Nucleus accumbens (tissue), 56 donors: ENCODE results near the gene UNK.
"Not testable (repeated sequence)": the region's sequence is repeated elsewhere in the genome, so short reads cannot be mapped to it uniquely, and the experiment has no call there.

Source experiments
- DNase-seq, 56 donors: peaks; one replicate each; lab custom pipeline; 2025; lab: John Stamatoyannopoulos, UW

The UNK gene

DNA sequence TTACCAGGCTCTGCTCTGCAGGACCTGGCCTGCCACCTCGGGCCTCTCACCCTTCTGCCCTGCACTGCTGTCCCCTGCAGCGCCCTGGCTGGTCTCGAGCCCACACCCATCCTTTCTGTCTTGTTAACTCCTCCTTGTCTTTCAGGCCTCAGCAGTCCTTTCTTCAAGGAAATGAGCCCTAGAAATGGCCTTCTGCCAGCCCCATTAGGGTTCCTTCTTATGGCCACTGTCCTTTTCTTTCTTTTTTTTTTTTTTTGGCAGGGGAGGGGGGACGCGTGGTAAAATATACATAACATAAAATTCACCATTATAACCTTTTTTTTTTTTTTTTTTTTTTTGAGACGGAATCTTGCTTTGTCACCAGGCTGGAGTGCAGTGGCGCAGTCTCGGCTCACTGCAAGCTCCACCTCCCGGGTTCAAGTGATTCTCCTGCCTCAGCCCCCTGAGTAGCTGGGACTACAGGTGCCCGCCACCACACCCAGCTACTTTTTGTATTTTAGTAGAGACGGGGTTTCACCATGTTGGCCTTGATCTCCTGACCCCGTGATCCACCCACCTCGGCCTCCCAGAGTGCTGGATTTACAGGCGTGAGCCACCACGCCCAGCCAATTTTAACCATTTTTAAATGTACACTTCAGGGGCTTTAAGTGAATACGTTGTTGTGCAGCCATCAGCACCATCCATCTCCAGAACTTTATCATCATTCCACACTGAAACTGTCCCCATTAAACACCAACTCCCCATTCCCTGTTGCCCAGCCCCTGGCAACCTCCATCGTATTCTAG, 81.0 kb downstream of the UNK start:
- not testable (repeated sequence) for DNase-seq

DNA sequence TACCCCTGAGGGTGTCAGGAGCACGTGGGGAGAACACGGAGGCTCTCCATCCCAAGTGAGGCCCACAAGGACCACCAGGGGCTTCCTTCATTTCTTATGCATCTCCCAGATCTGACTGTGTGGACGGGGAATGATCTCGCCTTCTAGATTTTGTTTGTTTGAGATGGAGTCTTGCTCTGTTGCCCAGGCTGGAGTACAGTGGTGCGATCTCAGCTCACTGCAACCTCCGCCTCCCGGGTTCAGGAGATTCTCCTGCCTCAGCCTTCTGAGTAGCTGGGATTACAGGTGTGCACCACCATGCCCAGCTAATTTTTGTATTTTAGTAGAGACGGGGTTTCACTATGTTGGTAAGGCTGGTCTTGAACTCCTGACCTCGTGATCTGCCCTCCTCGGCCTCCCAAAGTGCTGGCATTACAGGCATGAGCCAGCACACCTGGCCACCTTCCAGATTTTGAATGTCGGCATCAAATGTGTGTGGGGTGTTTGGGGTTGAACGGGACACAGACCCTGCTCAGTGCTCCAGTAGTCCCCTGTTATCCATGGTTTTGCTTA, 84.2 kb downstream of the UNK start:
- DNase-seq: peak in 2 of 56 donors; percentile 27 to 41

DNA sequence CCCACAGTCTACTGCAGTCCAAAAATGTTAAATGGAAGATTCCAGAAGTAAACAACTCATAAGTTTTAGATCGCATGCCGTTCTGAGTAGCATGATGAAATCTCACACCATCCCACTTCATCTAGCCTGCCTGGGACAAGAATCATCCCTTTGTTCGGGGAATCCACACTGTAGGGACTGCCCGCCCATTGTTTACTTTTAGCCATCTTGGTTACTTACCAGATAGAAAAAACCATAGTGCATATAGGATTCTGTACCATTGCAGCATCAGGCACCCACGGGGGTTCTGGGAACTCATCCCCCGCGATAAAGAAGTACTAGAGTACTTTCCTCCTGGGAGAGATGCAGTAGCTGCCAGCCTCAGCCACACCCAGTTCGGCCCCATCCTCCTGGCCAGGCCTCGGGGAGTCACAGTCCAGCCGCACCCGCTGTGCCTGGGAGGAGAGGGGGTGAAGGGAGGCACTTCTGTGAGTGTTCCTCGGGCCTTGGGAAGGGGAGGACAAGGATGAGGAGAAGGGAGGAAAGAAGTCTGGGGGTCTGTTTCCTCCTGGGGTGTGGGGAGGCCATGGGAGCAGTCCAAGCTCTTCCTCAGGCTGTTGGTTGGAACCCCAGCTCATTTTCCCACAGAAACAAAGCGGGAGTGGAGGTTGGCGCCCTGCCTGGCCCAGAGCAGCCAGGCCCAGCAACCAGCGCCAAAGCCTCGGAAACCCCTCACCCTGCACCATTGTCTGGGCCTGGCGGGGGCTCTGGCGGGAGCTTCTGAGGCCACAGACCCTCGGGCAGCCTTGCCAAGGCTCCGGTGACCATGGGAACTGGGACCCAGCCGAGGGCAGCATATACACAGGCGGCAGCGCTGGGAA, 84.9 kb downstream of the UNK start:
- peak in 52 of 56 donors; percentile 56 to 94 (median 79) for DNase-seq

DNA sequence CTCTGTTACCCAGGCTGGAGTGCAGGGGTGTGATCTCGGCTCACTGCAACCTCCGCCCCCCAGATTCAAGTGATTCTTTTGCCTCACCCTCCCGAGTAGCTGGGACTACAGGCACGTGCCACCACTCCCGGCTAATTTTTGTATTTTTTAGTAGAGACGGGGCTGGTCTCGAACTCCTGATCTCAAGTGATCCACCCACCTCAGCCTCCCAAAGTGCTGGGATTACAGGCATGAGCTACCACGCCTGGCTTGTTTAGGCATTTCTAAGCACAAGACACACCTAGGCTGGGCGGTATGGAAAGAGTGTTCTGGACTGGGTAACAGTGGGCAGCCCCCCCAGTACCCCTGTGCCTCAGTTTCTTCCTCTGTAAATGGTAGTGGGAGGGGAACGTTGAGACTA, 85.6 kb downstream of the UNK start:
- DNase-seq: not testable (repeated sequence)

DNA sequence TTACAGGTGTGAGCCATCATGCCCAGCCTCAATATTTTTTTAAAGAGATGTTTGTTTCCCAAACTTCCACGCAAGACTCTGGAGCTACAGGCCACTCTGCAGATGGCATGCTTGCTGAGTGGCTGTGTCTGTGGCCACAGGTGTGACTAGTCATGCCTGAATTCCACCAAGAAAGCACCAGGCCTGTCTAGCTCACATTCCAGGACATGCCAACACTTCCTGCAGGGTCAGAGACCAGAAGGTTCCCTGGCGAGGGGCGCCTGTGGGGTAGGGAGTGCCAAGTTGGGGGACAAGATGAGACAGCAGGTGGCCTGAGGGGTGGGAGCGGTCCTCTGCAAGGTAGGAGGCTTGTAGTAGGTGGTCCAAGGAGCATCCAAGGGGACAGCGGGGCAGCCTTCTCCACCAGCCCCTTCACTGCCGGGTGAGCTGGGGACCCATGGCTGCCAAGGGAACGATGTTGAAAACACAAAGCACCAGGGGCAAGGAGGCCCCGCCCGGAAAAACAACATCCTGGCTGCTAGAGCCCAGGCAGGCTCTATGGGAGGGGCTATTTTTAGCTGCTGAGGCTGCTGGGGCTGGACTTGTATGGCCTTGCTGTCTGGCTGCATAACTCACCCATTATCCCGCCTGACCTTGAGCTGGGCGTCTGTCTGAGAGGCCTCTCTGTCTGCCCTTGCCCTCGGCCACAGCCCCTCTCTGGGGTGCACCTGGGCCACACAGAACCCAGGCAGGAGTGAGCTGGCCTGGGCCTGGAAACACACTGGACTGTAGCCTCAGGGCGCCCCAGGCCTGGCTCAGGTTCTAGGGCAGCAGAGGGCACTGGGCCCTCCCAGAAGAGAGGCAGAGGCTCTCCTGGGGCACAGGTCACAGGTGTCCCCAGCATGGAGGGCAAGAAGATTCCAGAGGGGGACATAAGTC, 88.1 kb downstream of the UNK start:
- peak in 20 of 56 donors; percentile 18 to 62 (median 40) for DNase-seq

DNA sequence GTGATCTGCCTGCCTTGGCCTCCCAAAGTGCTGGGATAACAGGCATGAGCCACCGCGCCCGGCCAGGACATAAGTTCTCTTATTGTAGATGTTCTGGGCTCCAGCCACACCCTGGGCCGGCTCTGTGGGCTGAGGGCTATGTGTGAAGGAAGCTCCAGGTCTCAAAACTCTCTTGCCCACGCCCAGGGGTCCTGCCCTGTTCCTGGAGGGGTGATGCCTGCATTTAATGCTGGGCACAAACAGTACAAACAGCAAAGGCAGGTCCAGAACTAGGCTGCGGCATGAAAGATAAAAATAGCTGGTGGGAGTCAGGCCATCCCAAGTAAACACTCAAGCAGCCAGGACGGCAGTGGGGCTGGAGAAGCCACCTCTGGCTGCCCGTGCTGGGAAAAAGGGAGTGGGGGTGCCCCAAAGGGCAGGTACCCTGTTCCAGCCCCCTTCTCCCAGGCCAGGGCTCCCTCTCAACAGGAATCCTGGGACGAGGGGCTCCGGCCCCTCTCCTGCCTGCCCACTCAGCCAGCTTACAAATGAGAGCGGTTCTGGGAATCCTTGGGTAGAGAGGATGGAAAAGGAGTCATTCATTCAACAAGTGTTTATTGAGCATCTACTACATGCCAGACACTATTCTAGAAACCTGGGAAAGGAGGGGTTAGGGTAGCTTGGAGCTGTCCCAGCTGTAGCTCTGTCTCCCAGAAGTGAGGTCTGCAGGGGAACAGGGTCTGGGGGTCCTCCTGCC, 89.1 kb downstream of the UNK start:
- DNase-seq: no peak

DNA sequence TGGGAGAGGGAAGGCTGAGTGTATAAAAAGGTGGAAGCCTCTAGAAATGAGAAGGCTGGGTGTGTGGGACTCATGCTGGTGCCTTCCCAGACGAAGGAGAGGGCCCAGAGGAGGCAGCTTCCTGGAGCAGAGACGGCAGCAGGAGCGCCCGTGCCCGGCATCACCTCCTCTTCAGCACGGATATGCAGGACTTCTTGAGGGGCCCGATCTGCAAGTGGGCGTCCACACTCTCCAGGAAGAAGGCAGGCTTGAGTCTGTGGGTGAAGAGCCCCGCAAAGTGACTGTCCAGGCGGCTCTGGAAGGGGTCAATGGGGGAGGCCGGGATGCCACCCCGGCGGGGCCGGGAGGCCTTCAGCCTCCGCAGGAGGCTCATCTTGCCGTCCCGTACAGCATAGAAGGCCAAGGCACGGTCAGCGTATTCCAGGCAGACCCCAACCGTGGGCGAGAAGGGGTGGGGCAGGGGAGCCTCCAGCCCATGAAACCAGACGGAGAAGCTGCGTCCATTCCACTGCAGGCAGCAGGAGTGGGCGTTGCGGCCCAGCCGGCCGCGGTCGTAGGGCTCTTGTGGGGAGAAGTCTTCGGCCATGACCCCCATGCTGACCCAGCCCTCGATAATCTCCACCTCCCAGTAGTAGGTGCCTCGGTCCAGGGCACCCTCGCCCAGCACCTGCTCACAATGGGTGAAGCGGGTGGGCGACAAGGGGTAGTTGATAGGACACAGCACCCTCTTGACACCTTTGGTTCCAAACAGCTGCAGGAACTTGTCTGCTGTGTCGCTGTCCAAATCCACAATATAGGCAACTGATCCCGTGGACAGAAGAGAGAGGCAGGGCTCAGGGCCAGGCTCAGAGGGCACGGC, 89.9 kb downstream of the UNK start:
- no peak for DNase-seq
